GM18505 (cell line): ENCODE measurements around the gene NBAS.
"Not testable (repeated sequence)": the region's sequence is repeated elsewhere in the genome, so short reads cannot be mapped to it uniquely, and the experiment has no call there.

Source experiments
- ATAC-seq: cut with Tn5 transposase; IDR thresholded peaks from one replicate; pipeline ENCODE4 v1.9.1; 2021; ENCODE audit not compliant: unreplicated experiment
- POLR2A ChIP-seq: IDR thresholded peaks from 4 replicates; pipeline ENCODE4 v1.6.1; 2011; ENCODE audit warnings: borderline replicate concordance; ENCODE audit not compliant: insufficient read depth, insufficient read length; ENCODE audit errors: extremely low read depth

Gene NBAS

GRCh38 chr2:15436195-15436594 is 124.9 kb downstream of the NBAS start:
- ATAC-seq, result no peak
- TF ChIP-seq POLR2A, result no peak

GRCh38 chr2:15435474-15435873 is 125.7 kb downstream of the NBAS start:
- no peak for ATAC-seq
- no peak for TF ChIP-seq POLR2A

GRCh38 chr2:15432642-15433256 is 128.4 kb downstream of the NBAS start:
- TF ChIP-seq POLR2A, result no peak
- ATAC-seq, result no peak

DNA sequence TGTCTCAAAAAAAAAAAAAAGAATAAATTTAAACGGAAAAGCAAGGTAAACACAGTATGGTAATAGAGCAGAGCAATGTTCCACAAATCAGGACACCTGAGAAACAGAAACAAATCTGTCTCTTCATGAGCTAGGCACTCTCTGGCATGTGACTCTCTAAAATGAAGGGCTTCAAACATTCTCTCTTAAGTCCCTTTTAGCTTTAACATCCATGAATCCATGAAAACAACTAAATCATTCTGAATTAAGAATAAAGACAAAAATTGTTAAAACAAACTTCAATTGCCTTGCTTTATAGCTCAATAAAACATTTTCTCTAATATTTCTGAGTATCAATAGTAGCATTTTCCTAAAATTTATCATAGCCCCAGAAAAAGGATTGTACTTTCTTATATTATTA is 132.1 kb downstream of the NBAS start:
- ATAC-seq, result no peak
- TF ChIP-seq POLR2A, result no peak

DNA sequence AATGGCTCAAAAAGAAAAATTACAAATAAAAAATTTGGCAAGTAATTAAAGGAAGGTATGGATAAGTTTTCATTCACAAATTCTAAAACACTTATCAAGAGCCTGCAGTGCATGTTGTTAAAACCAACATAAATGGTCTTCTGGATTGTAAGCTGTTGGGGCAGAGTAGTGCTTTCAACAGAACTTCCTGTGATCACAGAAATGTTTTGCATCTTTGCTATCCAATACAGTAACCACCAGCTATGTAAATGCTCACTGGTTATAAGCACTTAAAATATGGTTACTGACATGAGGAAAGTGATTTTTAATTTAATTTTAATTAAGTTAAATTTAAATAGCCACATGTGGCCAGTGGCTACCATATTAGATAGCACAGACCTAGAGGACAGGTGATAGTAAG is 133.1 kb downstream of the NBAS start:
- TF ChIP-seq POLR2A, result no peak
- ATAC-seq, result no peak

DNA sequence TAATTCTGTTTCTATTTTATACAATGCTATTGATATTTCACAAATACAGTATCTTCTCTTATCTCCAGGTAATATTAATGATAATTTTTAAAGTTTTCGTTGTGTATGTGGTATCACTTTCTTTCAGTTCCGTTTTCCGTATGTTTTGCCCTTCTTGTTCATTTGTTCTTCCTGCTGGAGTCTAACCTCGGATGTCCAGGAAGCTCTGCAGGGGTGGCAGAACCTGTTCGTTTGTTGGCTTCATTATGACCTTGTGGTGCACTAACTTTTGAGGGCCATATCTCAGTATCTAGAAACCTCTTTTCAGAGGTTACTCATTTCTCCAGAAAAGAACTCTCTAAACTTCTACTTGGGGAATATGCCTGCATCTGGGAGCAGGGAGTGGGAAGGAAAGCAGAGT is 134.5 kb downstream of the NBAS start:
- no peak for TF ChIP-seq POLR2A
- ATAC-seq, result no peak

DNA sequence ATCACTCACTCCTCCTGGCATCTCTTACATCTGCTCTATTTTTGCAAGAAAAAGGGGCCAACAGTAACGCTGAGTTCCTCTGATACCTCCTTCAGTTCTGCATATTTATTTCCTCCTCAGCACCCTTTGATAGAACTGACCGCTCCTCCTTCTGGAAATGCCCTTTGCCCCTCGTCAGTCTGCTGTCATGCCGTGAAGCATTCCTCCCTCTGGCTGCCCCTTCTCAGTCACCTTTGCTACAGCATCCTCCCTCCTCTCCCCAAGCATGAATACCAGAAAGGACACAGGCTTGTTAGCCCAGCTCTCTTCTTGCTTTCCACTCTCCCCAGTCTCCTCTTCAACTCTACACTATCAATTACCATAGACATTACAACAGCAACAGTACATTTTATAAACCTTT is 135.4 kb downstream of the NBAS start:
- TF ChIP-seq POLR2A, result no peak
- ATAC-seq, result no peak

DNA sequence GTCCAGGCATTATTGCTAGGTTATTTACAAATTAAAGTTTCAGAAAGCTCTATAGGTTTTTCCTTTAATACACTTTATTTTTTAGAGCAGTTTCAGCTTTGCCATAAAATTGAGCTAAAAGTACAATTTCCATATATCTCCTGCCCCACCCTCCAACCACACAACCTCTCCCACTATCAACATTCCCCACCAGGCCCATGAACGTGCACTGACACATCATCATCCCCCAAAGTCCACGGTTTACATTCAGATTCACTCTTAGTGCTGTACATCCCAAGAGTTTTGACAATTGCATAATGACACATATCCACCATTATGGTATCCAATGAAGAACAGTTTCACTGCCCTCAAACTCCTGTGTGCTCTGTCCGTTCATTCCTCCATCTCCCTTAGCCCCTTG is 139.4 kb downstream of the NBAS start:
- no peak for ATAC-seq
- TF ChIP-seq POLR2A, result no peak

- no peak for ATAC-seq
These were observed 145.4 kb downstream of the NBAS start for GRCh38 chr2:15415748-15416147.

GRCh38 chr2:15412779-15413178 is 148.4 kb downstream of the NBAS start:
- no peak for TF ChIP-seq POLR2A
- no peak for ATAC-seq

More at GRCh38 chr2:15415748-15416147, 145.4 kb downstream of the NBAS start:
- TF ChIP-seq POLR2A, result no peak

GRCh38 chr2:15412309-15412708 is 148.8 kb downstream of the NBAS start:
- no peak for TF ChIP-seq POLR2A
- no peak for ATAC-seq

DNA sequence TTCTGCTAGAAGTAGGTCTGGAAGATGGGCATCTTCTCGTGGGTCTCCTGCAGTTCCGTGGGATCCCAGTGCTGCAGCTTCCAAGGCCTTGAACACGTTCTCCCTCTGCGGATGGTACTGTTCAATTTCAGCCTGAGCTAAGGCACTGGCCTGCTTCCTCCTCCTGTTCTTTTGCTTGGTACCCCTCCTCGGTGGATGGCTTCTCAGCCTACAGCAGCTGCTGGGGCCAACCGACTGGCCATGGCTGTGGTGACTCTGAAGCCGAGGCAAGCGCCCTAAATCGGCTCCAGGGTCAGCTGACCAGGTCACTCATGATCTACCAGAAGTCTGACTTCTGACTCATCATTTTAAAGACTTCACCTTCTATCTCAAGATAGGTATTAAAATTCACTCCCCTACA is 150.2 kb downstream of the NBAS start:
- TF ChIP-seq POLR2A, result no peak
- ATAC-seq, result no peak

GRCh38 chr2:15408759-15409158 is 152.4 kb downstream of the NBAS start:
- TF ChIP-seq POLR2A, result no peak
- ATAC-seq, result no peak

- no peak for ATAC-seq
- no peak for TF ChIP-seq POLR2A
These were observed 153.5 kb downstream of the NBAS start for GRCh38 chr2:15407666-15408065.

- ATAC-seq, result not testable (repeated sequence)
These were observed 156.6 kb downstream of the NBAS start for GRCh38 chr2:15404511-15404910.
